GM18511 (cell line): ENCODE data around the gene PROK1.

ENCODE experiments used
- ATAC-seq: cut with Tn5 transposase; IDR thresholded peaks from one replicate; pipeline ENCODE4 v1.9.1; 2021; ENCODE audit warnings: mild to moderate bottlenecking, moderate library complexity; ENCODE audit not compliant: unreplicated experiment

PROK1 gene

GRCh38 chr1:110487726-110488125, 36.8 kb downstream of the PROK1 start:
- ATAC-seq: no peak

DNA sequence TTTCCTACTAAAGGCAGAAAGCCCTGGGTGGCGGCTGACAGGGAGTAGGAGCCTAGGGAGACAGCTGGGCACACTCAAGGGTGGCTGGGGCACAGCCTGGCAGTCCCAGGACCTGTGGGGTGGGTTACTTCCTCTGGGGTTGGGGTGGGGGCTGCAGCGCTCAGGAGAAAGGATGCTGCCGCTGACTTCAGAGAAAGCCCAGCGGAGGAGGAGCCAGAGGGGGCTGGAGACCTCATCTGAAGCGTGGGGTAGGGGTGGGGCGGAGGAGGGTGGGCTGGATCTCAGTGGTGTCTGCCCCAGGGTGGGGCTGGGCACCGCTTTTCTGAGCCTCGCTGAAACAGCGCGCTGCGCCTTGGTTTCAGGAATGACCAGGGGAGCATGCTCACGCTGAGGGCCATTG, 37.2 kb downstream of the PROK1 start:
- ATAC-seq: no peak

- no peak for ATAC-seq
These were observed 37.9 kb downstream of the PROK1 start for GRCh38 chr1:110488867-110489266.

DNA sequence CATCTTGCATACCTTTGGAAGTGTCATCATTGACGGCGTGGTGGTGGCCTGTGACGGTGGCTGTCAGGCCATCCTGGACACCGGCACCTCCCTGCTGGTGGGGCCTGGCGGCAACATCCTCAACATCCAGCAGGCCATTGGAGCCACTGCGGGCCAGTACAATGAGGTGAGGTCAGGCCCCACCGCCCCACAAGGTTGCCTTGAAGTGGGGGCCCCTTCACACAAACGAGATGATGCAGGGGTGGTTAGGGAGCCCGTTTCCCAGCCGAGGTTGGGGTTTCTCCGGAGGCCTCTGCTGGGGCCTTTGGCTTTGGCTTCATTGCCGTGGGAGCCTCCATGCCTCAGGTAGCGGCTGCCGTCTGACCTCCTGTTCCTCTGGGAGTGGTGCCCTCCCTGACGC, 38.5 kb downstream of the PROK1 start:
- no peak for ATAC-seq

GRCh38 chr1:110489973-110490542, 39.1 kb downstream of the PROK1 start:
- no peak for ATAC-seq

- ATAC-seq: no peak
These were observed 40.0 kb downstream of the PROK1 start for GRCh38 chr1:110490791-110491451.

DNA sequence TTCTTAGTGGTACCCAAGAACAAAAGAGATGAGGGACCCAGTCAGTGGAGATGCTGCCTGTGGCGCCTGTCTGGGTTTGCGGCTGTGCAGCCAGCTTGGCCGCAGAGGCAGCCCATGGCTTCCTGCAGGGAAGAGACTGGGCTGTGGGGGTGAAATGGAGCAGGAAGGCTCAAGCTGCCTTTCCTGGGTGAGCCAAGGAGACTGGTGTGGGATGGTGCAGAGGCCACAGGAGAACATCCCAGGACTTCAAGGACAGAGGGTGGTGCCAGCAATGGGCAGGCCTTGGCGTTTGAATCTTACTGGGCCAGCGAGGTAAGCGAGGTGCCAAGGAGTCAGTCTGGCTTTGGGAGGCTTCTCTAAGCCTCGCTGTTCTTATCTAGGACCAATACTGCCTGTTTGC, 41.6 kb downstream of the PROK1 start:
- ATAC-seq: no peak

DNA sequence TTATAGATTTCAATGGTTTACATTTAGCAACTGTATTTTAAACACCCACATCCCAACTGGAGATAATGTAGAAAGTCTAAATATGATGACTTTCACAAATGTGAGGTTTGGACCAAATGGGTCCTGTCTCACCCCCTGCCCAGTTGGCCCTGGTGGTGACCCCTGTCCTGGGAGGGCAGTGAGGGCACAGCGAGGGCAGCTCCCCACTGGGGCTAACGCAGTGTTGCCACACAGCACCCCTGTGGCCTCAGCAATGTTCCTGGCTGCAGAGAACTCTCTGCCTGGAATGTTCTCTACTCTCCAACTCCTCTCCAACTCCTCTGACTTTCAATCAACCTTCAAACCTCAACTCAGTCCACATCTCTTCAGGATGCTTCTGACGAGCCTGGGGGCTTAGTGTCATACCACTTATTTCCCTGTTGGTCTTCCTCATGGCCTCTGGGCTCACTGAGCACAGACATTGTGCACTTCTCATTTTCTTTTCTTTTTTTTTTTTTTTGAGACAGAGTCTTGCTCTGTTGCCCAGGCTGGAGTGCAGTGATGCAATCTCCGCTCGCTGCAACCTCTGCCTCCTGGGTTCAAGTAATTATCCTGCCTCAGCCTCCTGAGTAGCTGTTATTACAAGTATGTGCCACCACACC, 42.2 kb downstream of the PROK1 start:
- ATAC-seq: no peak

GRCh38 chr1:110494036-110494435, 43.1 kb downstream of the PROK1 start:
- ATAC-seq: no peak

DNA sequence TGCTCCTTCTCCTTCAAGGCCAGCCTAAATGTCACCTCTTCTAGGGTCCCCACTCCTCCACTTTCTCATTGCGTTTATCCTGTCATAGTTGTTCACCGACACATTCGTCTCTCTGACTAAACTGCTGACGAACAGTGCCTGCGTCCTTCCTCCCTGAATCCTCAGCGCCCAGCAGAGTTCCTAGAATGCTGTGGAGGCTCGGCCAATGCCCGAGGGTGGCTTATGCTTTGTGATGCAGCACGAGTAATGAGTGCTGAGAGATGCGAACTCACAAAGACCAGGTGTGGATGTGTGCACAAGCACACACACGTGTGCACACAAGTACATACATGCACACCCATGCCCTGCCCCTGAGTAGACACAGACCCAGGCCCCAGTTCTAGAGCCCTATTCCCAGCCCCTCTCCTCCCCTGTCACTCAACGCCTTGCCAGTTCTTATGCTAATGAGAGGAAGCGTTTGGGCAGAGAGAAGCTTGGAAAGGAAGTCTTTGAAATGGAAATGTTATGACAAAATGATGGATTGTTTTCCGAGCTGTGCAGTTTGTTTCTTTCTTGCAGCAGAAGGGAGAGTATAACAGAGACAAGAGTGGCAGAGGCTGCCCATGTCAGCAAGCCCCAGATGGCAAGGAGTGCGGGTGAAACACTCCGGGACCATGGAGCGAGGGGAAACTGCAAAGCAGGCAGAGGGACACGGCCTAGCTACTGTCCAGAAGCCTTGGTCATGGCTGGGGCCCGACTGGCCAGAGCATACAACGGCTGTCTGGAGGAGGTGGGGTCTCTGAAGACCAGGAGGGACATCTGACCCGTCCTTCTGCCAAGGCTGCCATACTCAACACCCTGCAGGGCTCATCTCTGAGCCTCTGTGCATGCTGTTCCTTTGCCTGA, 43.8 kb downstream of the PROK1 start:
- ATAC-seq: no peak

DNA sequence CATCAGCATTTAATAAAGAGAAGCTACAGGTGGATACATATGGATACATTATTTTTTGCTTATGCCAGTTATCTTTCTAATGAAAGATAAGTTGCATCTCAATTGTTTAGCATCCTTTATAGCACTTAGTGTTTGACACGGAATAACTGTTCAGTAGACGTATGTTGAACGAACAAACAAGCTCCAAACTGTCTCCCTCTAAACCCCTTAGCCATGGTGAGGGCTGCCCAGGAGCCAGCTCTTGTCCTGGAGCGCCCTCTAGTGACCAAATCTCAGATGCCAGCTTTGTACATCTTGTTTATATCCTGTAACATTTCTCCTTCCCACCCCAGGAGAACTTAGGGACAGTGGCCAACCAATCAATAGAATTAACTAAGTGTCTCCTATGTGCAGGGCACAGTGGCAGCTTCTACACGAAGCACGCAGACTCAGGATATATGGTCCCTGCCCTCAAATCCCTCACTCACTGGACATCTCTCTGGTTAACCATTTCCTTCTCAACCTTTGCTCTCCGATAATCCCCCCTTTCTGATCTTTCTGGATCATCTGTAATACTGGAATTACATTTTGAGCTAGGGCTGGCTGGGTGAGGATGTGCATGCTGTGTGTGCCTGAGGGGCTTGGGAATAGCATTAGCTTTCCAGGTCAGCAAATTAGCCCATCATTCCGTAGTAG, 45.1 kb downstream of the PROK1 start:
- ATAC-seq: no peak

DNA sequence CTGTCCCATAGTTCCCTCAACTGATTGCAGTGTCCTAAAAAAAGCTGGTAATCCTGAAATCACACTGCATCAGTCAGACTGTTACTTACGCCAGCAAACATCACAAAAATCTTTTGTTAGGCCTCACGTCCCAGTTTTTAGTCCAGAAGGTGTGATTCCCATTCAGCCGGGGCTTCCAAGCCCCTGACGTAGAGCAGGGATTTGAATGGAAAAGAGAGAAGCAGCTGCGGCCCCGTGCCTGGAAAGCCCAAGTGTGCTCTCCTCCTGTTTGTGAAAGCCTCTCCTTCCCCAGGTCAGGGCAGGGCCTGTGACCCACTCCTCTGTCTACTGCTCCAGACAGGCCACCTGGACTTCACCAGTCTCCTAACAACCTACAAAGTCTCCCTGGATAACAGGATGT, 47.3 kb downstream of the PROK1 start:
- ATAC-seq: no peak

DNA sequence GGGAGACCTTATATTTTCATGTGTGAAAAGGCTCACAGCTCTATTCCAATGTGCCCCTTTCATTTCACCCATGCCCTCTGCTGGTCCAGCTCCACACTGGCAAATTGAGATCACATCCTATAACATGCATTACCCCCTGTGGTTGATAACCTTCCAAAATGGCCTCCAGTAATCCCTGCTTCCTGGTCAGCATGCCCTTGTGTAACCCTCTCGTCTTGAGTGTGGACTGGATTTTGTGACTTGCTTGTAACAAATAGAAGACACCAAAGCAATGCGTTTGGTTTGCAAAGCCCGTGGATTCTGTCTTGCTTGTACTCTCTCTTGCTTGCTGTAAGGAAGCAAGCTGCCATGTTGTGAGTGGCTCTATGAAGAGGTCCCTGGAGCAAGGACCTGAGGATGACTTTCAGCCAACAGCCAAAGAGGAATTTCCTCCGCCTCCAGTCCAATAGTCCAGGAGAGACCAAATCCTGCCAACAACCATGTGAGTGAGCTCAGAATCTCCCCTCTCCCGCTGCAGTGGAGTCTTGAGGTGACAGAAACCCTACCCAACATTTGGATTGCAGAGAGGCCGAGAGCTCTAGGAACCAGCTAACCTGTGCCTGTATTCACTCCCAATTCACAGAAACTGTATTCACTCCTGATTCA, 50.7 kb downstream of the PROK1 start:
- ATAC-seq: no peak

DNA sequence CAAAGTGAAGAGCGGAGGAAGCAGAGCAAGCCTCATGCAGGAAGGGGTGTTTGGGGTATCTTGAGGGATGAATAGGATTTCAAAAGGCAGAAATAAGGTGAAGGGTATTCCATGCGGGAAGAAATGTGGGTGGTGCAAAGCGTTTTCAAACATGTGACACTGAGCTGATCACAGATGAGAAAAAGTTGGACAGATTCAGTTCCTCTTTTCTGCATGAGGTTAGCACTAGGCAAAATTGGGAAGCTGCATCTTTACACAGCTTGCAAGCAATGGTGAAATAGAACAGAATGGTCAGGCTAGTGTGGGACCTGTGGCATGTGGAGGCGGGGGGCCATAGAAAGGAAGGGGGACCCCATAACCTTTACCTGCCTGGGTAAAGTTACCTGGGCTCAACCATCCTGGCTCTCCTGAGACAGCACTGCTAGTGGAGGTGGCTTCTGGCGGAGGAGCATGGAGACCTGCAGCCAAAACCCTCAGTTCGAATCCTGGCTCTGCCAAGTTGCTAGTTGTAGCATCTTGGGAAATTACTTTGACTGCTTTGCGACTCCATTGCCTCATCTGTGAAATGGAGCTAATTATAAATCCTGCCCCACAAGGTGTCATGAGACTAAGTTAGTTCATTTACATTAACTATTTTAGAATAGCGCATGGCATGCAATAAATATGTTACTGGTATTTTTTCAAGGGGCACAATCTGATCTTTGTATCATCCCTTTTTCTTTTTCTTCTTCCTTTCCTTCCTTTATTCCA, 51.6 kb downstream of the PROK1 start:
- no peak for ATAC-seq

DNA sequence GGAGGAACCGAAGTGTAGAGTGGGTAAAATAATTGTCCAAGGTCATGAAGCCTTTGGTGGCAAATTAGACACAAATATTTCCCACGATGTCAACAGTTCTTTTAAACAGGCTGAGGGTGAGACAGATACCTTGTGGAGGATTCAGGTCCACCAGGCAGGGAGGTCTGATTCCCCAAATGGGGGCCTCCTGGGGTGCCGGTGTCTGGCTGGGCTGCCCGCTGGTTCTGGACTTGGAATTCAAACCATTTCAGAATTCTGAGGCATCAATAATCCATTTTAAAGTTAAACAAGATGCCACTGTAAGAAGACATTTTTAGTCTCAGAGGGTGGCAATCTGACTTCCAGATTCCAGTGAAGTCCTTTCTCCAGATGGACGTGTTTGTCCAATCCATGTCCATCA, 52.5 kb downstream of the PROK1 start:
- ATAC-seq: no peak

- no peak for ATAC-seq
These were observed 53.3 kb downstream of the PROK1 start for GRCh38 chr1:110504226-110504625.

GRCh38 chr1:110505596-110505995, 54.6 kb downstream of the PROK1 start:
- ATAC-seq: no peak

GRCh38 chr1:110506541-110506940, 55.6 kb downstream of the PROK1 start:
- no peak for ATAC-seq
